ENCODE measurements around the gene UFC1. TPM values are rescaled to one million over a fixed set of nuclear protein-coding genes. Genes with fewer than 3 reads are reported as not detected.

The UFC1 gene
- total RNA-seq, 4 donors from 2014 or later = 73.6 to 96.7 (median 78.4) TPM

GRCh38 chr1:161177112-161177935 lies 23.5 kb downstream of the UFC1 start, which contains the start of gene B4GALT3:
B4GALT3 (minus strand) TSS chr1:161177507; CDS start chr1:161176060, 1,447 bp downstream.
- ATAC-seq (ENCODE audit: low FRiP score) (peak; percentile 92), DNase-seq (ENCODE audit: low spot score) (peak; percentile 90)
- no peak for TF ChIP-seq CTCF (IDR thresholded peaks at IDR 0.05)

GRCh38 chr1:161177936-161178244 lies 24.1 kb downstream of the UFC1 start:
- TF ChIP-seq CTCF (IDR thresholded peaks at IDR 0.05) = no peak
- DNase-seq (ENCODE audit: low spot score) (no peak), ATAC-seq (ENCODE audit: low FRiP score) (no peak)

- TF ChIP-seq CTCF (IDR thresholded peaks at IDR 0.05) = no peak
- no peak for ATAC-seq (ENCODE audit: low FRiP score)
- DNase-seq (ENCODE audit: low spot score) = no peak
Measured at GRCh38 chr1:161179698-161180097, 25.9 kb downstream of the UFC1 start.

GRCh38 chr1:161180639-161181038 lies 26.9 kb downstream of the UFC1 start:
- no peak for TF ChIP-seq CTCF (IDR thresholded peaks at IDR 0.05)
- DNase-seq (ENCODE audit: low spot score) (no peak), ATAC-seq (ENCODE audit: low FRiP score) (no peak)

- ATAC-seq (ENCODE audit: low FRiP score) = no peak
- DNase-seq (ENCODE audit: low spot score) = no peak
- TF ChIP-seq CTCF (IDR thresholded peaks at IDR 0.05) = no peak
Measured at GRCh38 chr1:161182214-161182613, 28.4 kb downstream of the UFC1 start.

GRCh38 chr1:161185282-161185682 lies 31.5 kb downstream of the UFC1 start:
- ATAC-seq (ENCODE audit: low FRiP score) (peak; percentile 42), DNase-seq (ENCODE audit: low spot score) (no peak)
- TF ChIP-seq CTCF (IDR thresholded peaks at IDR 0.05) = no peak

- ATAC-seq (ENCODE audit: low FRiP score) (no peak), DNase-seq (ENCODE audit: low spot score) (no peak)
- TF ChIP-seq CTCF (IDR thresholded peaks at IDR 0.05) = no peak
Measured at GRCh38 chr1:161185732-161186311, 32.0 kb downstream of the UFC1 start.

All from omental fat pad (tissue), 4 donors.